ENCODE measurements around the gene SDK2.

DNA sequence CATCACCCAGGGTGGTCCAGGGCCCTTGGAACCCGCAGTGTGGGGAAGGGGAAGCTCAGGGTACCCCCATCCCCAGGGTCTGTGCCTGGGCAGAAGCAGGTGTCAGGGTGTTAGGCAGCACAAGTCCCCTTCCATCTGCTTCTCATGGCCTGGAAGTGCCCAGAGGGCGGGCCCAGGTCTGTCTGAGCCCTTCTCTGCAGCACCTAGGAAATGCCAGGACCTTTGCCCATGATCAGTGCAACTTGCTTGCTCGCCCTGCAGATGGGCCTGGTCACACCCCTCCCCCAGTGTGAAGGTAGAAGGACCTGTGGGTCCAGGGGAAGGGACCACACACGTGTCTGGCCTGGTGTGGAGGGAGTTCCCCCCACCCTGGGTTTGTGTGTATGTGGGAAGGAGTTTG is 174.9 kb downstream of the SDK2 start:
- TF ChIP-seq EZH2 (IDR thresholded peaks at IDR 0.05; ENCODE audit: insufficient read depth, low read length): no peak
- TF ChIP-seq, protein P1, sequence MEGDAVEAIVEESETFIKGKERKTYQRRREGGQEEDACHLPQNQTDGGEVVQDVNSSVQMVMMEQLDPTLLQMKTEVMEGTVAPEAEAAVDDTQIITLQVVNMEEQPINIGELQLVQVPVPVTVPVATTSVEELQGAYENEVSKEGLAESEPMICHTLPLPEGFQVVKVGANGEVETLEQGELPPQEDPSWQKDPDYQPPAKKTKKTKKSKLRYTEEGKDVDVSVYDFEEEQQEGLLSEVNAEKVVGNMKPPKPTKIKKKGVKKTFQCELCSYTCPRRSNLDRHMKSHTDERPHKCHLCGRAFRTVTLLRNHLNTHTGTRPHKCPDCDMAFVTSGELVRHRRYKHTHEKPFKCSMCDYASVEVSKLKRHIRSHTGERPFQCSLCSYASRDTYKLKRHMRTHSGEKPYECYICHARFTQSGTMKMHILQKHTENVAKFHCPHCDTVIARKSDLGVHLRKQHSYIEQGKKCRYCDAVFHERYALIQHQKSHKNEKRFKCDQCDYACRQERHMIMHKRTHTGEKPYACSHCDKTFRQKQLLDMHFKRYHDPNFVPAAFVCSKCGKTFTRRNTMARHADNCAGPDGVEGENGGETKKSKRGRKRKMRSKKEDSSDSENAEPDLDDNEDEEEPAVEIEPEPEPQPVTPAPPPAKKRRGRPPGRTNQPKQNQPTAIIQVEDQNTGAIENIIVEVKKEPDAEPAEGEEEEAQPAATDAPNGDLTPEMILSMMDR (IDR thresholded peaks at IDR 0.05; ENCODE audit: insufficient read depth, low read depth, low read length): no peak
